HG02571 (cell line): Measurements from ENCODE around the gene PYCARD.
"Not testable (repeated sequence)": the region's sequence is repeated elsewhere in the genome, so short reads cannot be mapped to it uniquely, and the experiment has no call there.

ENCODE experiments used
- ATAC-seq: cut with Tn5 transposase; IDR thresholded peaks from one replicate; pipeline ENCODE4 v1.9.1; 2021; ENCODE audit warnings: mild to moderate bottlenecking, moderate library complexity; ENCODE audit not compliant: unreplicated experiment

The PYCARD gene

GRCh38 chr16:31191697-31192428, 10.7 kb downstream of the PYCARD start:
- no peak for ATAC-seq

- no peak for ATAC-seq
These were observed 11.6 kb downstream of the PYCARD start for GRCh38 chr16:31190818-31191444.

GRCh38 chr16:31190061-31190460, 12.5 kb downstream of the PYCARD start:
- no peak for ATAC-seq

- no peak for ATAC-seq
These were observed 13.2 kb downstream of the PYCARD start for GRCh38 chr16:31189412-31189778.

GRCh38 chr16:31188450-31189411, 13.8 kb downstream of the PYCARD start:
- ATAC-seq, result no peak

- no peak for ATAC-seq
These were observed 14.8 kb downstream of the PYCARD start for GRCh38 chr16:31187808-31188189.

- no peak for ATAC-seq
These were observed 15.4 kb downstream of the PYCARD start for GRCh38 chr16:31186930-31187807.

GRCh38 chr16:31186176-31186575, 16.4 kb downstream of the PYCARD start:
- ATAC-seq, result no peak

GRCh38 chr16:31185339-31185738, 17.2 kb downstream of the PYCARD start:
- ATAC-seq, result no peak

GRCh38 chr16:31184888-31185287, 17.7 kb downstream of the PYCARD start:
- ATAC-seq, result no peak

- no peak for ATAC-seq
These were observed 18.8 kb downstream of the PYCARD start for GRCh38 chr16:31183432-31184428.

- no peak for ATAC-seq
These were observed 20.2 kb downstream of the PYCARD start for GRCh38 chr16:31182391-31182790.

GRCh38 chr16:31181102-31181830, 21.3 kb downstream of the PYCARD start:
- ATAC-seq, result no peak

- peak; percentile 54 for ATAC-seq
These were observed 22.7 kb downstream of the PYCARD start, which contains the start of gene FUS for GRCh38 chr16:31179747-31180459. FUS (plus strand) TSS chr16:31180139; CDS start chr16:31180215, 76 bp downstream.

- ATAC-seq, result no peak
These were observed 23.3 kb downstream of the PYCARD start for GRCh38 chr16:31179219-31179746.

- ATAC-seq, result no peak
These were observed 25.4 kb downstream of the PYCARD start for GRCh38 chr16:31177136-31177535.

- ATAC-seq, result not testable (repeated sequence)
These were observed 32.5 kb downstream of the PYCARD start for GRCh38 chr16:31170048-31170447.

GRCh38 chr16:31168848-31169247, 33.7 kb downstream of the PYCARD start:
- no peak for ATAC-seq
